ENCODE data around the gene KRT3. TPM values are rescaled to one million over a fixed set of nuclear protein-coding genes. Genes with fewer than 3 reads are reported as not detected.

The KRT3 gene
- total RNA-seq, 6 experiments from 2014 or later: not detected

DNA sequence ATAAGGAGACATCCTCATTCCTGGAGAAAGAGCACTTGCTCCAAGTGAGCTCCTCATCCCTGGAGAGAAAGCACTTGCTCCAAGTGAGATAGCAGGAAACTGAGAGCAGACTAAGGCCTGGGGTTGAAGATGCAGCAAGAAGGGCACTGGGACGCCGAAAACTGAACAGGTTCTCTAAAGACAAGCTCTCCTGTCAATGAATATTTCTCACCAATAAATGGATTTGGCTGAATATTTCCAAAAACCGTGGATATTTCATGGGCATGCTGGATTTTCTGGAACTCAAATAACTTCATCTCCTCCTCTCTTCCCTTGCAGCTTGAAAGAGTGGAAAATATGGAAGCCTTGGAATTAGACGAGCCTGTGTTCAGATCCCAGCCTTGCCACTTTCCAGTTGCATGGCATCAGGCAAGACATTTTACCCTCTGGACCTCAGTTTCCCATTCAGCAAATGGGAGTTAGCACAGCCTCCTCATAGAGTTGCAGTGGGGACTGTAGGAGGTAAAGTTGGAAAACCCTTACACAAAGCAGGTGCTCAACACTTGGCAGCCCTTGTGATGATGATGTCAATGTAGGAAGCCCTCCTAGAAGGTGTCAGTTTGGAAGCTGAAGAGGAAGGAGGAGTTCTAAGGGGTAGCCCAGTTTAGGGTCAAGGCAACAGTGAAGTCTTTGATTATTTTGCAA lies 14.4 kb downstream of the KRT3 start:
- 20% methylated on average over 4 of the region's 4 CpGs for WGBS (ENCODE audit: insufficient coverage, low coverage, low lambda C conversion rate, missing lambda C conversion rate)
- Histone ChIP-seq H3K4me1 (no peaks in the 10 kb centered on the region), H3K4me3 (no peak overlapping the region), H3K27me3 (no peaks in the 10 kb centered on the region), H3K27ac (no peak overlapping the region), H3K36me3 (no peaks in the 10 kb centered on the region), H3K9me3 (no peaks in the 10 kb centered on the region)
- DNase-seq (no peak), ATAC-seq (no peak)
- TF ChIP-seq POLR2A (IDR thresholded peaks at IDR 0.05): no peak
- TF ChIP-seq, protein P1, sequence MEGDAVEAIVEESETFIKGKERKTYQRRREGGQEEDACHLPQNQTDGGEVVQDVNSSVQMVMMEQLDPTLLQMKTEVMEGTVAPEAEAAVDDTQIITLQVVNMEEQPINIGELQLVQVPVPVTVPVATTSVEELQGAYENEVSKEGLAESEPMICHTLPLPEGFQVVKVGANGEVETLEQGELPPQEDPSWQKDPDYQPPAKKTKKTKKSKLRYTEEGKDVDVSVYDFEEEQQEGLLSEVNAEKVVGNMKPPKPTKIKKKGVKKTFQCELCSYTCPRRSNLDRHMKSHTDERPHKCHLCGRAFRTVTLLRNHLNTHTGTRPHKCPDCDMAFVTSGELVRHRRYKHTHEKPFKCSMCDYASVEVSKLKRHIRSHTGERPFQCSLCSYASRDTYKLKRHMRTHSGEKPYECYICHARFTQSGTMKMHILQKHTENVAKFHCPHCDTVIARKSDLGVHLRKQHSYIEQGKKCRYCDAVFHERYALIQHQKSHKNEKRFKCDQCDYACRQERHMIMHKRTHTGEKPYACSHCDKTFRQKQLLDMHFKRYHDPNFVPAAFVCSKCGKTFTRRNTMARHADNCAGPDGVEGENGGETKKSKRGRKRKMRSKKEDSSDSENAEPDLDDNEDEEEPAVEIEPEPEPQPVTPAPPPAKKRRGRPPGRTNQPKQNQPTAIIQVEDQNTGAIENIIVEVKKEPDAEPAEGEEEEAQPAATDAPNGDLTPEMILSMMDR (IDR thresholded peaks at IDR 0.05): no peak
- intact Hi-C loops (cut with DNase I): no loop called here

DNA sequence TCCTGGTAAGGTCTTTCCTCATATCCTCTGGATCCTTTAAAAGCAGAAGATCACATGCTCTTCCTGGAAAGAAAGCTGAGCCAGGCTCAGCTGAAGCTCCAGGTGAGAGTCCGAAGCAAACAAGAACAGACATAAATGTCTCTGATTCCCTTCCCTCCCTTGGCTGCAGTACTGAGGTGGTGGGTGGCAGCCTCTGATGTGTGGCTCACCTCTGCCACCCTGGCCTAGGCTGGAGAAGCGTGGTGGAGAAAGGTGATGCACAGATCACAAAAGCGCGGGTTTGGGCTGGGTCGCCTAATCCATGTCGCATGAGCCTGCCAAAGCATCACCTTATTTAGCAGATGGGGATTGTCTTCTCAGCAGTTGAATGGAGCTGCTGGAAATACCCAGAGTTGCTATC lies 16.0 kb downstream of the KRT3 start:
- Histone ChIP-seq H3K9me3 (no peaks in the 10 kb centered on the region), H3K27me3 (no peaks in the 10 kb centered on the region), H3K27ac (no peak overlapping the region), H3K36me3 (no peaks in the 10 kb centered on the region), H3K4me3 (no peak overlapping the region), H3K4me1 (no peaks in the 10 kb centered on the region)
- no peak for ATAC-seq
- 83% methylated on average over 1 of the region's 6 CpGs for WGBS (ENCODE audit: insufficient coverage, low coverage, low lambda C conversion rate, missing lambda C conversion rate)
- DNase-seq: no peak
- intact Hi-C loops (cut with DNase I): no loop called here
- TF ChIP-seq, protein P1 (IDR thresholded peaks at IDR 0.05): no peak
- TF ChIP-seq POLR2A (IDR thresholded peaks at IDR 0.05): no peak

DNA sequence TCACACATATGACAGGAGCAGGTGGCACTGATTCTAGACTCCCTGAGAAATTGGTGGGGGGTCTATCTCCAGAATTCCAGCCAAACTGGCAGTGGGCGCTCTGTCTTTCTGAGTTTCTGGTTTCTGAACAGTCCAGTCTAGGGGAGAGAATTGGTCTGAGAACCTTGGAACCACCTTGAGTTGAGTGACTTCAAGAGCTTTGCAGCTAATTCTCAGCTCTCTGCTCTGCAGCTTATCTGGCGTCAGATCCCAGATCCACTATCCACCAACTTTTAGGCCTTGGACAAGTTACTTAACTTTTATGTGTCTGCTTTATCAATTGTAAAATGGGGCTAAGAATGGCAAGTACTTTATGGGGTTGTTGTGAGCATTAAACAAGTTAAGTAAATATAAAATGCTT lies 17.1 kb downstream of the KRT3 start:
- intact Hi-C loops (cut with DNase I): no loop called here
- DNase-seq: no peak
- H3K4me1 ChIP-seq: no peaks in the 10 kb centered on the region

DNA sequence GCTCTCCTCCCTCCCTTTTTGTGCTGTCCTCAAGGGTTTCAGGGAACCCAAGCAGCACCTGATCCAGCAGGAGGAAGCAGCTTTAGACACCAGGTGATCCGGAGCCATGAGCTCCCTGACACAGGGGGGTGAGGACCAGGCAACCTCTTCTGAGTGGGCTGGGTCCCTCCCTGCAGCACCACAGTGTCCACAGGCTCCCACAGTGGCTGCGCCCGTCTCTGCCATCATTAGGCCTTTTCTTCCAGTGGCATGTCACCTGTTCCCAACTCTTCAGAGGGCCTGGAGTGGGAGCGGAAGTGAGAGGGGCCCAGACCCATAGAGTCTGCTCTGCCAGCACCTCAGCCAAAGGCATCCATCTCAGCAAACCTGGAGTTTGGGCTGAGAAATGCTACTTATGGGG lies 18.4 kb downstream of the KRT3 start:
- Histone ChIP-seq H3K4me3 (no peak overlapping the region), H3K27ac (no peak overlapping the region), H3K4me1 (no peaks in the 10 kb centered on the region), H3K27me3 (no peaks in the 10 kb centered on the region), H3K36me3 (no peaks in the 10 kb centered on the region), H3K9me3 (no peaks in the 10 kb centered on the region)
- no peak for DNase-seq
- no peak for TF ChIP-seq POLR2A (IDR thresholded peaks at IDR 0.05)
- TF ChIP-seq, protein P1 (IDR thresholded peaks at IDR 0.05): no peak
- intact Hi-C loops (cut with DNase I): no loop called here
- no peak for ATAC-seq
- WGBS (ENCODE audit: insufficient coverage, low coverage, low lambda C conversion rate, missing lambda C conversion rate): 73% methylated on average over 2 of the region's 4 CpGs

More for the DNA sequence above, 17.1 kb downstream of the KRT3 start:
- ATAC-seq: no peak
- no peaks in the 10 kb centered on the region for H3K27me3 ChIP-seq
- 67% methylated on average over 1 of the region's 2 CpGs for WGBS (ENCODE audit: insufficient coverage, low coverage, low lambda C conversion rate, missing lambda C conversion rate)
- H3K36me3 ChIP-seq: no peaks in the 10 kb centered on the region
- H3K4me3 ChIP-seq: no peak overlapping the region
- H3K9me3 ChIP-seq: no peaks in the 10 kb centered on the region
- no peak overlapping the region for H3K27ac ChIP-seq
- no peak for TF ChIP-seq POLR2A (IDR thresholded peaks at IDR 0.05)
- TF ChIP-seq, protein P1 (IDR thresholded peaks at IDR 0.05): no peak
